Central memory CD4-positive, alpha-beta T cell (primary cell): ENCODE data around the gene SELENOW.

Source experiments
- DNase-seq: peaks from one replicate; pipeline ENCODE4 v3.0.0; 2022

SELENOW gene

GRCh38 chr19:47826800-47827199 lies 48.3 kb downstream of the SELENOW start:
- DNase-seq: no peak

DNA sequence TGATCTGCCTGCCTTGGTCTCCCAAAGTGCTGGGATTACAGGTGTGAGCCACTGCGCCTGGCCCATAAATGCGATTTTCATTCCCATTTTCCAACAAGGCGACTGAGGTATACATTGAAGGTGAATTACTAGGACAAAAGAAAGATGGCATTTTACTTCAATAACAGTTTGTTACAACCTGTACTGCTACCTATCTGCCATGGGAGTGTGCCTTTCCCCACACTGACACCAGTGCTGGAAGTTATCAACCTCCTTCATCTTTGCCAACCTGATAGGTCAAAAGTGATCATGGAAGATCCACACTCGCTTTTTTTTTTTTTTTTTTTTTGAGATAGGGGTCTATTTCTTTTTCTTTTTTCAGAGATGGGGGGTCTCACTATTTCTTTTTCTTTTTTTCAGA lies 54.2 kb downstream of the SELENOW start:
- no peak for DNase-seq
